ENCODE measurements around the gene BTBD1.
"Not testable (repeated sequence)": the region's sequence is repeated elsewhere in the genome, so short reads cannot be mapped to it uniquely, and the experiment has no call there.

The BTBD1 gene

DNA sequence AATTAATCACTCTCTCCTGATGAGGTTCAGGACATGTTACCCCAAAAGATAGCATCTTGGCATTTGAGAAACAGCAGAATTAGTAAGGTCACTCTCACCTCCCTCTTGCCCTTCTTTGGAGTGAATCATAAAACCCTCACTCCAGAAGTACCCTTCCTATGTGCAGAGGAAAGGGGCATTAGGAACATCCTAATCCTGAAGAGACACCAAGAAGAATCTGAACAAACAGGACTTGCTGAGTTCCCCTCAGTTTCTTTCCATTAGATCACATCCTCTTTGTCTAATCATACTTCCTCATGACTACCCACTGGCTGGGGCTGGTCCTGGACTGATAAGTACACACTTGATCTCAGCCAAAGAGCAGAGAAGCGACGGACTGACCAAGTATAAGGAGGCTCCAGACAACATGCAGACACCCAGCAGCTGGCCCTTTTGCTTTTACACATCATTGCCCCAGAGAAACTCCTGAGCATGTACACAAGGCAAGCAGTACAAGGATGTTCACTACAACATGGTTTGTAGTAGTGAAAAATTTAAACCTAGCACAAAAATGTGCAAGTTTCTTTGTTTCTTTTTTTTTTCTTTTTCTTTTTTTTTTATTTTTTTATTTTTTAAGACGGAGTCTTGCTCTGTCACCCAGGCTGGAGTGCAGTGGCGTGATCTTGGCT, 25.4 kb upstream of the BTBD1 start:
- DNase-seq, result peak; percentile 88

- DNase-seq, result not testable (repeated sequence)
Observed at GRCh38 chr15:83091965-83092308, 24.9 kb upstream of the BTBD1 start.

- DNase-seq, result no peak
Observed at GRCh38 chr15:83090465-83090864, 23.4 kb upstream of the BTBD1 start.

DNA sequence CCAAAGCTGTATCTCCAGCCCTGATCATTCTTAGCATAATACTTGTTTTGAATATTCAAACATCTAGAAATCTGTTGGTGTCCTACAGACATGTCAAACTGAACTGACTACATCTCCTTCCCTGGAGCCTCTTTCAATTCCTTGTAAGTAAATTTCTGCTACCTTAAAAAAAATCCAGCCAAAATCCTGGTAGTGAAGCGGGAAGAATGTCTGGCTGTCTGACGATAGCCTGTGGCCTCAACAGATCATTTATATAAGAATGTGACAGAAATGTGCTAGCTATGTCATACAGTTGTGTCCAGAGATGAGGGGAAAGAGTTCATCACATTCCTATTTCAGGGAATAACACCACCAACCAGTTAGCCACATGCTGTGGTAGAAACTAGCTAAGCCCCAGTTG, 21.8 kb upstream of the BTBD1 start:
- no peak for DNase-seq

- DNase-seq, result no peak
Observed at GRCh38 chr15:83087576-83087975, 20.5 kb upstream of the BTBD1 start.

DNA sequence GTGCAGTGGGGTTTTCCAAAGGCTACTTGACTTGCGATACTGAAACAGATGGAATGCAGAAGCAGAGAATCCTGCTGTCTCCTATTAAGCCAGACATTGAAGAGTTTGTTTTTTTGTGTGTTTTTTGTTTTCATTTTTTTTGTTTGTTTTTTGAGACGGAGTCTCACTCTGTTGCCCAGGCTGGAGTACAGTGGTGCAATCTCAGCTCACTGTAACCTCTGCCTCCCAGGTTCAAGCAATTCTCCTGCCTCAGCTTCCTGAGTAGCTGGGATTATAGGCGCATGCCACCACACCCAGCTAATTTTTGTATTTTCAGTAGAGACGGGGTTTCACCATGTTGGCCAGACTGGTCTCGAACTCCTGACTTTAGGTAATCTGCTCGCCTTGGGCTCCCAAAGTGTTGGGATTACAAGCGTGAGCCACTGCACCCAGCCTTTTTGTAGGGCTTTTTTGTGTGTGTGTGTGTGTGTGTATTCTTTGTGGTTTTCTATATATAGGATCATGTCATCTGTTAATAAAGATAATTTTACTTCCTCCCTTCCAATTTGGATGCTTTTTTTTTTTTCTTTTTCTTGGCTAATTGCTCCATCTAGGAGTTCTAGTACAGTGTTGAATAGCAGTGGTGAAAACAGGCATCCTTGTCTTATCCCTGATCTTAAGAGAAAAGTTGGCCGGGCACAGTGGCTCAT, 19.0 kb upstream of the BTBD1 start:
- DNase-seq, result not testable (repeated sequence)

GRCh38 chr15:83085461-83085860, 18.4 kb upstream of the BTBD1 start:
- not testable (repeated sequence) for DNase-seq

- no peak for DNase-seq
Observed at GRCh38 chr15:83082730-83083386, 15.8 kb upstream of the BTBD1 start.

DNA sequence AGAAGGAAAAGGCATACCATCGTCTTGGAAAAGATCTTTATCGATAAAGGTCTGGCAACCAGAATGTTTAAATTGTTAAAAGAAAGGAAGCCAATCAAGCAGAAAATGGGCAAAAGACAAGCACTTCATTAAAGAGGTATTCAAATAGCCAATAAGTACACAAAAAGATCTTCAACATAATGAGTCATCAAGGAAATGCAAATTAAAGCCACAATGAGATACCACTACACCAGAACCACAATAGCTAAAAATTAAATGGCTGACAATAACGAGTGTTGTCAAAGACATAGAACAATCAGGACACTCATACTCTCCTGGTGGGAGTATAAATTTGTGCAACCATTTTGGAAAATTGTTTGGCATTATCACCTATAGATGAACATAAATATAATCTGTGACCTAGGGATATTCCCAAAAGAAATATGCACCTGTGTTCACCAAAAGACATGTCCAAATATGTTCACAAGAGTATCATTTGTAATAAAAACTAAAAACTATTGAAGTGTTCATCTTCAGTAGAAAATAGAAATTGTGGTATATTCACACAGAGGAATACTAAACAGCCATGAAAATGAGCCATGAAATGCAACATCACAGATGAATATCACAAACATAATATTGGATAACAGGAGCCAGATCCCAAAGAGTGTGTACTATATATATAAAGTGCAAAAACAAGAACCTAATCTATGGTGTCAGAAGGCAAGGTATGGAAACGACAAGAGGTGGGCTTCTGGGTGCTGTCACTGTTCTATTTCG, 14.4 kb upstream of the BTBD1 start:
- no peak for DNase-seq

DNA sequence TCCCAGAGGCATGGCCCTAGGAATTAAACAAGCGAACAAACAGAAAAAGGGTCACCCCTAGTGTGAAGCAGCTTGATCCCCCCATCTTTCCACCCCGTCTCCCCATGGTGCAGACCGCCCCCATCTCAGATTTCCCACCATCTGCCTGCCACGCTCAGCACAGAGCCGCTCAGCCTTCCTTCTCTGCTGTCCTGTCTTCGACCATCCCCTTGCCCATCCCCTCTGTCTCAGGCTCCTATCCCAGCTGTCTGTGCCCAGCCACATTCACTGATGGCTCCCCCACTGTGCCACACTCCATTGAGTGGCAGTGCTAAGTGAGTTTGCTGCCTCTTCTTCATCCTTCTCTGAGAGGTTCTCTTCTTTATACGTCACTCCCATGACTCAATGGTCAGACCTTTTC, 11.7 kb upstream of the BTBD1 start:
- DNase-seq, result no peak

DNA sequence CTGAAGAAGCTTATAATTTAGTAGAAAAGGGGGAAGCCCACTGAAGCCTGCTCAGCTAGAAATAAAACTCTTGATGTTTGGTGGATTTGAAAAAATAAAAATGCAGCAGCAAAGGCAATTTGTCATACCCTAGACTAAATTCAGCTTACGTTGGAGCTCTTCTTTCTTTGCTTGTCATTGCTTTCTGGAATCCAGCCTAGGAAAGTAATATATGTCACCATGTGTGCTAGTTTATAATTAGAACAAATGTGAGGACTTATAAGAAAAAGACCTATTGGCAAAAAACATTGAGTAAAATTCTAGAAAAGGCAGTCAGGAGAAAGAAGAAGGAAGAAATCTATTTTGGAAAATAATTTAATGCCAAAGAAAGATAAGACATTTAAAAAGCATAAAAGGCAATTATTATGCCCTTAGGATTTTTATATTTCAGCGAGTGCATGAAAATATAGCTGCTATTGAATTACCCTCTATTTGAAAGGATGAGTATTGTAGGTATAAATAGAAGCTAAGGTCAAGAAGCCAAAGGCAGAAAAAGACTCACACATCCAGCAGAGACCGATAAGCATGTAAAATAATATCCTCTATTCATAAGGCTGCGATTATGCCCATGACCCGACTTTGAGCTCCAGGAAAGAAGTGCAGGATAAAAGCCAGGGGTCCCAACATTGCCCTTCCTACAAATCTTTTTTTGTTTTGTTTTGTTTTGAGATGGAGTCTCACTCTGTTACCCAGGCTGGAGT, 10.6 kb upstream of the BTBD1 start:
- DNase-seq, result no peak

DNA sequence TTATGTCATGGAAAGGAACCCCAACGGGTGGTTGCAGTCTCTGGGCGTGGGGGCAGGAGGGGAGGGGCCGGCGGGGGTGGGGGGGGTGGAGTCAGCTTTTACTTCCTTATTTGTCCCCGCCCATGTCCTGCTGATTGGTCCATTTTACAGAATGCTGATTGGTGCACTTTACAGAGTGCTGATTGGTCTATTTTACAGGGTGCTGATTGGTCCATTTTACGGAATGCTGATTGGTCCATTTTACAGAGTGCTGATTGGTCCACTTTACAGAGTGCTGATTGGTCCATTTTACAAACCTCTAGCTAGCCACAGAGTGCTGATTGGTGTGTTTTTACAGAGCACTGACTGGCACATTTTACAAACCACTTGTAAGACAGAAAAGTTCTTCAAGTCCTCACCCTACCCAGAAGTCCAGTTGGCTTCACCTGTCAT, 2.2 kb upstream of the BTBD1 start:
- peak; percentile 54 for DNase-seq

DNA sequence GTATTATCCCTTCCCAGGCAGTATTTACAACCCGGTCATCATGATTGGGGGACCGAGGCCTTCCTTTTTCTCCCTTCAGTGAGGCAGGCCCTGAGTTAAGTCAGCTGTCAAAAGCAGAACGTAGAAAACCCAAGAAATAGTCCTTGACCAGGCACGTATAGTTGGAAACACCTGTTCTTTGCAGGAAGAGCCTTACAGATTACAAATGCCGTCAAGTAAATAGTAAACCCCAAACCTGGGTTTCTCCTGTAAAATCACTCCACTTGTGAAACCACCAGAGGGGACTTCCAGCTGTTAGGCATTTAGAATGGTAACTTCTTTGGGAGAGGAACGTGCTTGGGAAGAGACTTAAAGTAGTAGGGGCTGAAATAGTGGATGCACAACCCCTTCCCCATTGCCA, 1.0 kb upstream of the BTBD1 start:
- no peak for DNase-seq

- no peak for DNase-seq
Observed at GRCh38 chr15:83067638-83067962, 548 bp upstream of the BTBD1 start.

GRCh38 chr15:83066034-83066733, 868 bp downstream of the BTBD1 start:
- DNase-seq, result no peak

DNA sequence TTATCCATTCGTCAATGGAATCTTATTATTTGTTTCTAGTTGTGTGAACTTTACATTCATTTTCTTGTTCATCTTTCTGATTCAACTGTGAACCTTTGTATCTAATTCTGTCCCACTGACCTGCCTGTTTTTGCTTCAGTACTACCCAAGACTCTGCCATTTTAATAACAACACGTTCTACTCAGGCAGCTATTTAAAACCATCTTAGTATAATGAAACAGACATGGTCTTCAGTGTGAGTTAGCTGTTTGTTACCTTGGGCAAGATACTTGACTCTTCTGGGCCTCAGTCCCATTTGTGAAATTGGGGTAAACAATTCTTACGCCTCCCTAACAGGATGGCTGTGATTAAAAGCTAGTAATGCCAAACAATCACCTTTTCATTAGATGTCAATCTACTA, 1.6 kb downstream of the BTBD1 start:
- no peak for DNase-seq

- peak; percentile 41 for DNase-seq
Observed at GRCh38 chr15:83064859-83065258, 2.2 kb downstream of the BTBD1 start.

- peak; percentile 69 for DNase-seq
Observed at GRCh38 chr15:83063551-83063950, 3.5 kb downstream of the BTBD1 start.

GRCh38 chr15:83062768-83063180, 4.3 kb downstream of the BTBD1 start:
- DNase-seq, result peak; percentile 63

DNA sequence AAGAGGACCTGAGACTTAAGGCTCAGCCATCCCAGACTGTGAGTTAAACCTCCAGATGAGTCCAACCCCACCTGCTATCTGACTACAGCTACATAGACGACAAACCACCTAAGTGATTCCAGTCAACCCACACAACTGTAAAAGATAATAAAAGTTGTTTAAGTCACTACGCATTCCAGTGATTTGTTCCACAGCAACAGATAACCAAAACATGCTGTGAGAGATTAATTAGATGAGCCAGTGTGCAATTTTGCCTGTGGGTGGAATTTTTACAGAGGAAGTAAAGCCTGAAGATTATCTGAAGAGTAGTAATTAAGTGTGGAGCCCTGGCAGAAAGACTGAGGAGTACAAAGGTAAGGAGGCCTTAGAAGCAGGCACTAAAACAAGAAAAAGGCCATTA, 5.4 kb downstream of the BTBD1 start:
- no peak for DNase-seq

- DNase-seq, result no peak
Observed at GRCh38 chr15:83057696-83058376, 9.2 kb downstream of the BTBD1 start.

- no peak for DNase-seq
Observed at GRCh38 chr15:83057002-83057401, 10.1 kb downstream of the BTBD1 start.

All from MV-4-11 (cell line).